Breast epithelium (tissue), 3 donors: Measurements from ENCODE around the gene PIGH.

ENCODE experiments used
- POLR2A ChIP-seq: fragments of 450-650 bp; IDR thresholded peaks from one replicate; pipeline ENCODE4 v1.6.1; 2016; ENCODE audit warnings: antibody characterized with exemption, mild to moderate bottlenecking, moderate library complexity
- TF ChIP-seq, protein P1 (sequence below), 3 donors: fragments of 450-650 bp; IDR thresholded peaks; one replicate each; pipeline ENCODE4 v1.5.1; 2016 to 2017; ENCODE audit warnings: antibody characterized with exemption in 3 of 3, mild to moderate bottlenecking in 3 of 3, moderate library complexity in 3 of 3

DNA sequence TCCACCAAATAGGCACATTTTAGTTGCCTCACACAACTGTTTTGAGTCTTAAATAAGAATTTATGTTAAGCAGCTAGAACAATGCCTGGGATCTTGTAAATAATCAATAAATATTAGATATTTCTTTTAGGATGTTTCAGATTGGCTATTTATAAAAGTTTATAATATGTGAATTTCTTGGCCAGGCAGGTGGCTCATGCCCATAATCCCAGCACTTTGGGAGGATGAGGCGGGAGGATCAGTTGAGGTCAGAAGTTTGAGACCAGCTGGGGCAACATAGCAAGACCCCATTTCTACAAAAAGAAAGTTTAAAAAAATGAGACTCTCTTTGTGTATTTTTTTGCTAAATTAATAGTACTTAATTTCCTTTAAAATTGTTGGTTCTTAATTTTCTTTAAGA lies 41.4 kb upstream of the PIGH start:
- TF ChIP-seq, protein P1, sequence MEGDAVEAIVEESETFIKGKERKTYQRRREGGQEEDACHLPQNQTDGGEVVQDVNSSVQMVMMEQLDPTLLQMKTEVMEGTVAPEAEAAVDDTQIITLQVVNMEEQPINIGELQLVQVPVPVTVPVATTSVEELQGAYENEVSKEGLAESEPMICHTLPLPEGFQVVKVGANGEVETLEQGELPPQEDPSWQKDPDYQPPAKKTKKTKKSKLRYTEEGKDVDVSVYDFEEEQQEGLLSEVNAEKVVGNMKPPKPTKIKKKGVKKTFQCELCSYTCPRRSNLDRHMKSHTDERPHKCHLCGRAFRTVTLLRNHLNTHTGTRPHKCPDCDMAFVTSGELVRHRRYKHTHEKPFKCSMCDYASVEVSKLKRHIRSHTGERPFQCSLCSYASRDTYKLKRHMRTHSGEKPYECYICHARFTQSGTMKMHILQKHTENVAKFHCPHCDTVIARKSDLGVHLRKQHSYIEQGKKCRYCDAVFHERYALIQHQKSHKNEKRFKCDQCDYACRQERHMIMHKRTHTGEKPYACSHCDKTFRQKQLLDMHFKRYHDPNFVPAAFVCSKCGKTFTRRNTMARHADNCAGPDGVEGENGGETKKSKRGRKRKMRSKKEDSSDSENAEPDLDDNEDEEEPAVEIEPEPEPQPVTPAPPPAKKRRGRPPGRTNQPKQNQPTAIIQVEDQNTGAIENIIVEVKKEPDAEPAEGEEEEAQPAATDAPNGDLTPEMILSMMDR (IDR thresholded peaks at IDR 0.05) = no peak
- TF ChIP-seq POLR2A = no peak
